GM19043 (cell line): ENCODE results near the gene SRPX.

Experiments
- ATAC-seq: cut with Tn5 transposase; IDR thresholded peaks from one replicate; pipeline ENCODE4 v1.9.1; 2021; ENCODE audit warnings: low read depth; ENCODE audit not compliant: unreplicated experiment

Gene SRPX

DNA sequence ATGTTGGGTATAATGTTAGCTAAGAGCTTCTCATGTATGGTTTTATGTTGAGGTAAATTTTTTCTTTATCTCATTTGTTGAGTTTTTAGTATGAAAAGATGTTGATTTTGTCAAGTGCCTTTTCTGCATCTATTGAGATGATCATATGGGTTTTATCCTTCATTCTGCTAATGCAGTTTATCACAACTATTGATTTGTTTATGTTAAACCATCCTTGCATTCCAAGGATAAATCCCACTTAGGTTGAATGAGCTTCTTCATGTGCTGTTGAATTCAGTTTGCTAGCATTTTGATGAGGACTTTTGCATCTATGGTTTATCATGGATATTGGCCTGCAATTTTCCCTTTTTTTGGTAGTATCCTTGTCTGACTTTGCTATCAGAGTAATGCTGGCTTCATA, 121.0 kb downstream of the SRPX start:
- ATAC-seq, result no peak
